Renal pelvis (tissue), 4 donors: ENCODE data around the gene TAS1R2. TPM values are rescaled to one million over a fixed set of nuclear protein-coding genes. Genes with fewer than 3 reads are reported as not detected.

Source experiments
- DNase-seq: peaks from one replicate; pipeline ENCODE4 v3.0.0-alpha.2; 2013
- polyA plus RNA-seq, 3 donors: library from polyadenylated mRNA; unstranded; fragments of 120-200 nt; gene quantifications; one replicate each; pipeline ENCODE4 v1.2.1, GENCODE V29; 2013; ENCODE audit not compliant: insufficient read length in 3 of 3

Gene TAS1R2
- polyA plus RNA-seq, 3 donors: not detected

GRCh38 chr1:18820791-18821641 is 38.4 kb downstream of the TAS1R2 start:
- DNase-seq: peak; percentile 81

DNA sequence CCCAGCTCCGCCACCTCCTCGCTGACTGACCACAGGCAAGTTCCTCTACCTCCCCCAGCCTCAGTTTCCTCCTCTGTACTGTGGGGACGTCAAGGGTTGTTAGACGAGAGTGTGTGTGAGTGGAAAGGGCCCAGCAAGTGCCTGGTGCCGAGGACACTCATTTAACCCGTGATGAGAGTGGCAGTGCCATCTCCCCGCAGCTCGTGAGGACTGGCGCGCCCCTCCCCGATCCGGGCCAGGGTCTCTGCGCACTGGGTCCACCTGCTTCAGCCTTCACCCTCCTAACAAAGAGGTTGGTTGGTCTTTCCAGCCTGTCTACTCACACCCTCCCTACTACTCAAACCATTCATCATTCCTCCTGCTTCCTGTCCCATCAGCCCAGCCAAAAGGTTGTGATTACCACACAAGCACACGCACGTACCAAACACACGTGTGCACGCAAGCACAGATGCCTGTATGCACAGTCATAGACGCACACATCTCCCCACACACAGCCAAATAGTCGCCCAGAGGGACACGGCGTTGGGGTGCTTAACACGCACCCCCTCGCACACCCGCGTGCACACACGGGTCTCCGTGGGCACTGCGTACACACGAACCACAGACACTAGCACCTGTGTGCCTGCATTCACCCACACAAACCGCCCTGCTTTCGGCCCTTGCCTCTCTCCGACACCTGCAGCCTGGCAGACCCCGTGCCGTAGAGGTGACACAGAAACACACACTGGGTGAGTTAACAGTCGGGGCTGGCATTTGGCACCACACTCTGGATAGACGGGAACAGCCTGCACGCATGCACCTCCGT is 39.3 kb downstream of the TAS1R2 start:
- no peak for DNase-seq

DNA sequence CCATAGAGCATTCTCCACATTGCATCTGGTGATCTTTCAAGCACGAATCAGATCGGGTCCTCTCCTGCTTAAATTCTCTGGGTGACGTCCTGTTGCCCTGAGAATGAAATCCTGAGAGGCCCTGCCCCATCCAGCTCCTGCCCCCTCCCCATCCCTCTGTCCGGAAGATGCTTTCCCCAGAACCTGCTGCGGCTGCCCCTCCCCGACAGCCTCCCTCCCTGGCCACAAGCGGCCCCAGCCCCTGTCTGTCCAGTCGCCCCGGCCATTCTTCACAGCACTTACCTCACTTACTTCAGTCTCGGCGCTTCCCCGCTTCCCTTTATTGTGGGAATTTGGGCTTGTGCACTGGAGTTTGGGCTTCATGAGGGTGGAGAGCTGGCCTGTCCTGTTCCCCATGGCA is 40.3 kb downstream of the TAS1R2 start:
- DNase-seq: no peak

- DNase-seq: no peak
Observed at GRCh38 chr1:18817795-18818435, 41.5 kb downstream of the TAS1R2 start.

DNA sequence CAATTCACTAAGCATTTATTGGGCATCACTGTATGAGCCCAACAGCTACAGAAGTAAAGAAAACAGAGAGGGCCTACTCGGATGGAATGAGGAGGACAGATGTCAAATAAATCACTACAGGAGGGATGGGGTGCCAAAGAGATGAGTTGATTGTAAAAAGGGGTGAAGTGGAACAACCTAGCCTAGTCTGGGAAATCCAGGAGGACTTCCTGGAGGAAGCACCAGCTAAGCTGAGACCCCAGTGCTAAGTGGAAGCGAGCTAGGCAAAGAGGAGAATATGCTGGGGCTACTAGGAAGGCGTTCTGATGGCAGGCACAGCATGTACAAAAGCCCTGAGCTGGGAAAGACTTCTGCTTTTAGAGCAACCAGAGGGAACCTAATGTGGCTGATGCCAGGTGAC is 42.1 kb downstream of the TAS1R2 start:
- DNase-seq: no peak

GRCh38 chr1:18816808-18817207 is 42.7 kb downstream of the TAS1R2 start:
- DNase-seq: no peak

DNA sequence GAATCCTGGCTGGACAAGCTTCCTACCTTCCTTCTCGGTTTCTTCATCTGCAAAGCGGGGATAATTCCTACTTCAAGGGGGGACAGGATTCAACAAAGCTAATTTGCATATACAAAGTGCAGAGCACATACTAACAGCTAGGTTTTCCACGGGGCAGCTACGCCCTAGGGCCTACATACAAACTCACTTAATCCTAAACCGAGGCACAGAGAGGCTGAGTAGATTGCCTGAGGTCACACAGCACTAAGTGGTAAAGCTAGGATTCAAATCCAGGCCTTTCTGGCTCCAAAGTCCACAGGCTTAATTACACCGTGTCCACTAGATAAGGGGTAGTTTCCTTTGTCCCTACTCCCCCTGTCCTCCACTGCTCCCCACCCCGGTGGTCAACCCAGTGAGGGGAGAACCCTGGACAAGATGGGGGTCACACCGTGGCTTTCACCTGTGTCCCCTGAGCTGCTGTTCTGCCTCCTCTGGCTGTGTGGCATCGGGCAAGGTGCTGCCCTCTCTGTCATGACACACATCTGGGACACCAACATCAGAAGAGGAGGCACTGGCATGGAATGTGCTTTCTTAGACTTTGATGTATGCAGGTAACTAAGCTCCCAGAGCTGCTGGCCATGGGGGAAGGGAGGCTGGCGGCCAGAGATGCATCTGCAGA is 44.5 kb downstream of the TAS1R2 start:
- no peak for DNase-seq

DNA sequence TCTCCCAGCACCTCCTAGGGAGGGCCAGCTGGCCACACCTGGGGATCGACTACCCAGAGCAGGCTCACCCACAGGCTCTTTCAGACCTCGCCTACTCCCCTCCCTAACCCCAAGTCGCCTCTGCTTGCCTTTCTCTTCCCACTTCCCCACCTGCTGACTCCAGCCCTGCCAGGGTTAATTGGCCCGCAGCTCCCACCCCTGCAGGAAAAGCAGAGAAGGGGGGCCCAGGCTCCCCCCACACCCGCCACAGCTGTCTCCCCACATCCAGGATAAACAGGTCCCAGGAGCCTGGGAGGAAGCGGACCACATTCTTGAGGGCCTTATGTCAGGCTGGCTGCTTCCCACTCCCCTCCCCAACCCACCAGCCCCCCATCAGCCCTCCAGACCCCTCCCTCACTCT is 45.0 kb downstream of the TAS1R2 start:
- peak; percentile 27 for DNase-seq

DNA sequence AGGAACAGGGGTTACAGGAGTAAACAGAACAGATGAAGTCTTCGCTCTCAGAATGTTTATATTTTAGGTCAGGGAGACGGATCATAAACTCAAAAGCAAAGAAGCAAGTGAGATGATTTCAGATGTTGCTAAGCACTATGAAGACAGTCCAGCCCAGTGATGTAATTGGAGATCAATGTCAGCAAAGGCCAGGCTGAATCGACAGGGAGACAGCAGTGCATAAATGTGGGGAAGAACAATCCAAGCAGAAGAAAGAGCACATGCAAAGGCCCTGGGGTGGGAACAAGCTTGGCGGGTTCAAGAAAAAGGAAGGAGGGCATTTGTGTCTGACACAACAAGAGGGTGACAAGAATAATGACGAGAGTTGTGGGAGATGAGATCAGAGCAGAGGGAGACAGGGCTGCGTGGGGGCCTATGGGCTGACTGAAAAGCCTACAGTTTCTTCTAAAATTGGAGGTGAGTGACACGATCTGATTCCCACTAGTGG is 47.0 kb downstream of the TAS1R2 start:
- no peak for DNase-seq

DNA sequence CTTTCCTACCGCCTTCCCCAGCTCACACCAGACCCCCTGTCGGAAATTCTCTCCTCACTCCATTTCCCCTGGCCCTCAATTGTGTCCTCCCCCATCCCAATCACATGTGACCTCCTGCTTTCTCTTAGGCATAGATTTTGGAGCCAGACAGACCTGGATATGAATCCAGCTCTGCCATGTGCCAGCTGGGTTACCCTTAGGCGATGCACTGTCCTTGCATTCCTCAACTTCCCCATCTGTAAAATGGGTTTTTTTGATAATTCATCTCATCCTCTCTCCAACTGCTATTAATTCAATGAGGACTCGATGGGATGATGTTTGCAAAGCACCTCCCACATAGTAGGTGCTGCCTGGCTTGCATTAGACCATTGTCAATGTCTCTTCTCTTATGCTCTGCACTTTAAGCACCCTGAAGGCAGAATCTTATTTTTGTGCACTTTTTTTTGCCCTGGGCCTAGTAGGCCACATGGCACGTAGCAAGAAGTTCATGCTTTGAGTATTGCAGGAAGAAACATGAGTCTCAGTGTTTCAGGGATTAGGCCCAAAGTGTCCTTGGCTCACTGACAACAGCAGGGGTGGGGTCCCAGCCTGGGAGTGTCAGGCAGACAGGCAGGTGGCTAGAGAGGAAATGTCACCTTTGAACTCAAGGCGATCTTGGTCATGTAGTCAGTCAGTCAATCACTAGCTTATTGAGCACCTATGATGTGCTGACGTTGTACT is 47.6 kb downstream of the TAS1R2 start:
- no peak for DNase-seq

- no peak for DNase-seq
Observed at GRCh38 chr1:18809953-18810899, 49.2 kb downstream of the TAS1R2 start.

DNA sequence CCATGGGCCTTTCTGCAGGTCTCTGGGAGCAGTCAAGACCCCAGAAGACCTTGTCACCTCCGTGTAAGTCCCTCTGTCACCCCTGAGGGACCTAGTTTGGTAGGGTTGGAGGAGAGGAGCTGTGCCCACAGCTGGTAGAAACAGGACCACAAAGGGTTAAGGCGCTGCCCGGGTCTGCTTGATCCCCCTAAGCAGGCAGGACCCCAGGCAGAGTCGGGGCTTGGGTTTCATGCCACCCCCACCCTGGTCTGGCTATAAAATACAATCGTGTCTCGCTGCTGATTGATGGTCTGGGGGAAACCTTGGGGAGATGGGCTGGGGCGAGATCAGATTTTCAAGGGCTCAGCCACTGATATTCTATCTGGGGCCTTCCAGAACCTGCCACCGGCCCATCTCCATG is 50.9 kb downstream of the TAS1R2 start:
- no peak for DNase-seq

DNA sequence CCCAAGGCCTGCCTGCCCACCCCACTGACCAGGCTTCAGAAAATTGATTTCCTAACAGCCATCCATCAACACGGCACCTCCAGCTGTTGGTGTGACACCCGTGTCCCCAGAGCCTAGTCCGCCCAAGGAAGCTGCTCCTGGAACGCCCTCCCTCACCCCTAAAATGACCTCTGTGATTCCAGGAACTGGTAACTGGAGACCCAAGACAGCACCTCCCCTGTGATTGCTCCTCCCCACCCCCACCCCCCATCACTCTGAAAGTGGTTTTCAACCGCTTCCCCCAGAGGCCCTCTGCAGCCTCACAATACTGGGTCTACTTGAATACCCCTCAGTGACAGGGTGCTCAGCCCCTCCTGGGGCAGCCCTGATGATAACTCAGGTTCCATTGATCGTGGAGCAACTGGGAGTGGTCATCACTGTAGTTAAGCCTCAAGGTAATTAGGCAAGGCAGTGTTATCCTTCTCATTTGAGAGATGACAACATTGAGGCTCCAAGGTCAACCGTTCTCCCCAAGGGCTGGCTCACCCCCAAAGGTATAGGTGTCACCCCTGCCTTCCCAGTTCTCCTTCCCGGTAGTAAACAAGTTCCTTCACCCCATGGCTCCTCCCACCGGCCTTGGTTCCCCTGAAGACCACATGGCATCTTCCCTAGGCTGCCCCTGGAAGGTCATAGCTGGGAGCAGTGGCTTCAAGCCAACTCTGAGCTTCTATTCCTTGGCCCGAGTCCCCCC is 52.0 kb downstream of the TAS1R2 start:
- DNase-seq: no peak

- DNase-seq: no peak
Observed at GRCh38 chr1:18805925-18806849, 53.3 kb downstream of the TAS1R2 start.

DNA sequence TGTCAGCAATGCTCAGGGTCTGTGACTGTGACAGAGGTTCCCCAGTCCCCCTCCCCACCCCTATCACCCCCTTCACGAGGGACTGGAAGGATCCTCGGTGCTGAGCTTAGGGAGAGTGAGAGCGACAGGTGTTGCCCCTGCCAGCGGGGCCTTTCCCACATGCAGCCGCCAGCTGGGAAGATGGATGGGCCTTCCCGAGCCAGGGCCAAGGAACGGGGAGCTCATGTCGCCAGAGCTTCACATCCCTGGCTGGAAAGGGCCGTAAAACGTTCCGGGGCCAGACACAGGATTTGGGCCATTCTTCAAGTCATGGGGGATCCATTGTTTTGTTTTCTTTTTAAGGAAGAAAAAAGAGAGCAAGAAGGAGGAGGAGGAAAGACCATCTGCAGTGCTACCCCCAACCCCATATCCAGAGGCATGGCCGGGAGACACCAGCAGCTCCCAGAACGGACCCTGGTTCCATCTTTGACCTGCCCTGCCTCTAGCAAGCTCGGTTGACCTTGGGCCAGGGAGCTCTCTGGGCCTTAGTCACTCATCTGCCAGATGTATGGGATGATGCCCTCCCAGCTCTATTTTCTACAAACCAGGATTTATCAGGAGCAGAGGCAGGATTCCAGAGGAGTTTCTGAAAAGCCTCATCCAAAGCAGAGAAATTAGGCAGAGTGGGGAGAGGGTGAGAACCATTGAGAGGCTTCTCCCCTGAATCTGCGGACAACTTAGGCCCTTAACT is 54.1 kb downstream of the TAS1R2 start:
- DNase-seq: no peak

- no peak for DNase-seq
Observed at GRCh38 chr1:18803851-18804250, 55.6 kb downstream of the TAS1R2 start.

GRCh38 chr1:18803151-18803791 is 56.2 kb downstream of the TAS1R2 start:
- DNase-seq: no peak
